Neural cell (in vitro differentiated cells): Measurements from ENCODE around the gene PTPRG.

ENCODE experiments used
- EP300 ChIP-seq: fragments of 450-650 bp; conservative IDR thresholded peaks from 2 replicates; pipeline ENCODE4 v1.6.1; 2014; ENCODE audit warnings: antibody characterized with exemption, mild to moderate bottlenecking, moderate library complexity; ENCODE audit not compliant: poor library complexity, severe bottlenecking
- EZH2 ChIP-seq: fragments of 200-600, 300-800 bp; shearing (Covaris generic), sonication (generic); IDR thresholded peaks from 2 replicates; pipeline ENCODE4 v1.6.1; 2014; ENCODE audit warnings: antibody characterized with exemption, low read length, borderline replicate concordance, mild to moderate bottlenecking; ENCODE audit not compliant: insufficient read depth, poor library complexity, severe bottlenecking
- MXI1 ChIP-seq: fragments of 450-650 bp; conservative IDR thresholded peaks from 2 replicates; pipeline ENCODE4 v1.6.1; 2014; ENCODE audit warnings: antibody characterized with exemption, mild to moderate bottlenecking; ENCODE audit not compliant: poor library complexity, severe bottlenecking
- POLR2AphosphoS5 ChIP-seq: IDR thresholded peaks from 2 replicates; pipeline ENCODE4 v1.6.1; 2012
- RAD21 ChIP-seq: fragments of 450-650 bp; conservative IDR thresholded peaks from 2 replicates; pipeline ENCODE4 v1.6.1; 2014; ENCODE audit warnings: antibody characterized with exemption, mild to moderate bottlenecking, moderate library complexity
- TAF1 ChIP-seq: IDR thresholded peaks from 2 replicates; pipeline ENCODE4 v1.6.1; 2012; ENCODE audit warnings: low read depth
- TF ChIP-seq, protein P1 (sequence below): fragments of 450-650 bp; IDR thresholded peaks from 2 replicates; pipeline ENCODE4 v1.5.1; 2014; ENCODE audit warnings: antibody characterized with exemption, mild to moderate bottlenecking, moderate library complexity; ENCODE audit not compliant: poor library complexity, severe bottlenecking

DNA sequence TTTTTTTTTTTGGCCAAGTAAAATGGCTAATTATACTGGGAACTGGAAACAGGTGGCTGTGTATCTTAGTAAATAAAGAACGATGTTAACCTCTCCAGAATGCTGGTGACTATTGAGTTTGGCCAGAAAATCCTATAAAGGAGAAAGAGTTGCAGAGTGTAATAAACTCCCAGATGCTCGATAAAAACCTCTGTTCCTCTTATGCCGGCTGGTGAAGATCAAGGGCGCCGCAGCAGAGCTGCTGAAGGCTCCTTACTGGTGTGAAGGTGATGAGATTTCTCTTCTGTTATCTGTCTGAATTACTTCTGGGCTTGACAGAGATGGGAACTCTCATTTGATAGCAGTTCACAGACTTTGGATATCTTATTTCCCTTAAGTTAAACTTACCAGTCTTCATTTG, 104.6 kb downstream of the PTPRG start:
- no peak for TF ChIP-seq POLR2AphosphoS5
- TF ChIP-seq, protein P1, sequence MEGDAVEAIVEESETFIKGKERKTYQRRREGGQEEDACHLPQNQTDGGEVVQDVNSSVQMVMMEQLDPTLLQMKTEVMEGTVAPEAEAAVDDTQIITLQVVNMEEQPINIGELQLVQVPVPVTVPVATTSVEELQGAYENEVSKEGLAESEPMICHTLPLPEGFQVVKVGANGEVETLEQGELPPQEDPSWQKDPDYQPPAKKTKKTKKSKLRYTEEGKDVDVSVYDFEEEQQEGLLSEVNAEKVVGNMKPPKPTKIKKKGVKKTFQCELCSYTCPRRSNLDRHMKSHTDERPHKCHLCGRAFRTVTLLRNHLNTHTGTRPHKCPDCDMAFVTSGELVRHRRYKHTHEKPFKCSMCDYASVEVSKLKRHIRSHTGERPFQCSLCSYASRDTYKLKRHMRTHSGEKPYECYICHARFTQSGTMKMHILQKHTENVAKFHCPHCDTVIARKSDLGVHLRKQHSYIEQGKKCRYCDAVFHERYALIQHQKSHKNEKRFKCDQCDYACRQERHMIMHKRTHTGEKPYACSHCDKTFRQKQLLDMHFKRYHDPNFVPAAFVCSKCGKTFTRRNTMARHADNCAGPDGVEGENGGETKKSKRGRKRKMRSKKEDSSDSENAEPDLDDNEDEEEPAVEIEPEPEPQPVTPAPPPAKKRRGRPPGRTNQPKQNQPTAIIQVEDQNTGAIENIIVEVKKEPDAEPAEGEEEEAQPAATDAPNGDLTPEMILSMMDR, result no peak
- TF ChIP-seq EP300, result no peak
- no peak for TF ChIP-seq TAF1
- TF ChIP-seq EZH2, result no peak
- no peak for TF ChIP-seq MXI1
- no peak for TF ChIP-seq RAD21
